Keratinocyte (primary cell): ENCODE results near the gene WDR7. TPM values are rescaled to one million over a fixed set of nuclear protein-coding genes. Genes with fewer than 3 reads are reported as not detected.

Experiments
- DNase-seq: peaks from one replicate; pipeline ENCODE4 v3.0.0-alpha.2; 2011; ENCODE audit warnings: low read depth, missing footprints, low spot score
- FAIRE-seq: peaks from 2 replicates; lab custom pipeline; 2011; peaks lifted over from hg19 to GRCh38; lab: Jason Lieb, UNC
- H2AFZ ChIP-seq: 2 replicates; pipeline ENCODE4 v1.6.0; 2012; ENCODE audit warnings: low read length, control low read depth, inconsistent platforms; ENCODE audit not compliant: control insufficient read depth
- H3K27ac ChIP-seq: 2 replicates; pipeline ENCODE4 v1.5.1; 2011; ENCODE audit warnings: low read length; ENCODE audit not compliant: control insufficient read depth, insufficient read depth
- H3K27me3 ChIP-seq: 3 replicates; pipeline ENCODE4 v1.6.0; 2011; ENCODE audit warnings: low read length; ENCODE audit not compliant: control insufficient read depth, insufficient read depth; ENCODE audit errors: extremely low read depth
- H3K36me3 ChIP-seq, 2 experiments: 2 replicates in 1 of 2; 3 replicates in 1 of 2; pipeline ENCODE4 v1.5.1; 2011; ENCODE audit warnings: low read length in 2 of 2, mild to moderate bottlenecking in 1 of 2; ENCODE audit not compliant: control insufficient read depth in 2 of 2, insufficient read depth in 2 of 2; ENCODE audit errors: extremely low read depth in 1 of 2
- H3K4me1 ChIP-seq: 3 replicates; pipeline ENCODE4 v1.5.1; 2011; ENCODE audit warnings: low read length; ENCODE audit not compliant: control insufficient read depth, insufficient read depth; ENCODE audit errors: extremely low read depth
- H3K4me2 ChIP-seq: 3 replicates; pipeline ENCODE4 v1.6.0; 2011; ENCODE audit warnings: low read depth, low read length; ENCODE audit not compliant: control insufficient read depth, insufficient read depth; ENCODE audit errors: extremely low read depth
- H3K4me3 ChIP-seq, 3 experiments: fragments of 200-600 bp in 1 of 3; sonication (generic) in 1 of 3; 2 replicates in 2 of 3; 3 replicates in 1 of 3; pipeline ENCODE4 v1.5.1; 2011 to 2016; ENCODE audit warnings: low read length in 3 of 3, mild to moderate bottlenecking in 3 of 3, control low read depth in 2 of 3, inconsistent platforms in 1 of 3, low read depth in 1 of 3, mixed read lengths in 1 of 3, mixed run types in 1 of 3, moderate library complexity in 1 of 3; ENCODE audit not compliant: control insufficient read depth in 2 of 3, insufficient read depth in 2 of 3; ENCODE audit errors: extremely low read depth in 1 of 3
- H3K79me2 ChIP-seq: 2 replicates; pipeline ENCODE4 v1.6.0; 2012; ENCODE audit warnings: low read length; ENCODE audit not compliant: control insufficient read depth, insufficient read depth
- H3K9ac ChIP-seq: 3 replicates; pipeline ENCODE4 v1.6.0; 2011; ENCODE audit warnings: low read length; ENCODE audit not compliant: control insufficient read depth, insufficient read depth; ENCODE audit errors: extremely low read depth
- H3K9me1 ChIP-seq: 3 replicates; pipeline ENCODE4 v1.6.0; 2011; ENCODE audit warnings: low read length; ENCODE audit not compliant: control insufficient read depth, insufficient read depth; ENCODE audit errors: extremely low read depth
- H3K9me3 ChIP-seq: 2 replicates; pipeline ENCODE4 v1.5.1; 2012; ENCODE audit warnings: low read depth, low read length; ENCODE audit not compliant: control insufficient read depth
- H4K20me1 ChIP-seq: 3 replicates; pipeline ENCODE4 v1.6.0; 2011; ENCODE audit warnings: low read length; ENCODE audit not compliant: control insufficient read depth, insufficient read depth; ENCODE audit errors: extremely low read depth
- EZH2 ChIP-seq: IDR thresholded peaks from one replicate; pipeline ENCODE4 v1.6.1; 2012; ENCODE audit warnings: inconsistent platforms, mild to moderate bottlenecking, low read length, moderate library complexity
- dilution Hi-C: fragments of 300-500 bp; cut with MboI; formaldehyde crosslinking; loops from one replicate; pipeline ENCODE4 v1.7.0; 2020; ENCODE audit warnings: low sequenced_read_pairs; ENCODE audit not compliant: extremely low pct_ligation_motif_present
- polyA plus RNA-seq, 5 experiments: library from polyadenylated mRNA; depleted of rRNA in 3 of 5; stranded (reverse) in 3 of 5; stranded (forward) in 1 of 5; unstranded in 1 of 5; fragments of >200 nt; gene quantifications; 1 replicate in 1 of 5; 2 replicates in 3 of 5; 3 replicates in 1 of 5; pipeline versions ENCODE4 v1.2.1 to v1.2.3, GENCODE V29; 2011 to 2012; ENCODE audit warnings: missing spikeins in 2 of 5, low read depth in 1 of 5, low replicate concordance in 1 of 5
- TF ChIP-seq, protein P1 (sequence below), 3 experiments: IDR thresholded peaks in 1 of 3; conservative IDR thresholded peaks in 1 of 3; optimal IDR thresholded peaks in 1 of 3; 2 replicates in 2 of 3; 3 replicates in 1 of 3; pipeline versions ENCODE3 to v1.5.1; 2011; ENCODE audit warnings: low read length in 3 of 3, mild to moderate bottlenecking in 3 of 3, moderate library complexity in 2 of 3, control low read depth in 1 of 3, inconsistent platforms in 1 of 3; ENCODE audit not compliant: insufficient read depth in 2 of 3; ENCODE audit errors: extremely low read depth in 1 of 3

WDR7 gene
- polyA plus RNA-seq, 1 donor (not counting 4 experiments of a cell fraction or from before 2014, with no cell fraction given) = 6.9 TPM

DNA sequence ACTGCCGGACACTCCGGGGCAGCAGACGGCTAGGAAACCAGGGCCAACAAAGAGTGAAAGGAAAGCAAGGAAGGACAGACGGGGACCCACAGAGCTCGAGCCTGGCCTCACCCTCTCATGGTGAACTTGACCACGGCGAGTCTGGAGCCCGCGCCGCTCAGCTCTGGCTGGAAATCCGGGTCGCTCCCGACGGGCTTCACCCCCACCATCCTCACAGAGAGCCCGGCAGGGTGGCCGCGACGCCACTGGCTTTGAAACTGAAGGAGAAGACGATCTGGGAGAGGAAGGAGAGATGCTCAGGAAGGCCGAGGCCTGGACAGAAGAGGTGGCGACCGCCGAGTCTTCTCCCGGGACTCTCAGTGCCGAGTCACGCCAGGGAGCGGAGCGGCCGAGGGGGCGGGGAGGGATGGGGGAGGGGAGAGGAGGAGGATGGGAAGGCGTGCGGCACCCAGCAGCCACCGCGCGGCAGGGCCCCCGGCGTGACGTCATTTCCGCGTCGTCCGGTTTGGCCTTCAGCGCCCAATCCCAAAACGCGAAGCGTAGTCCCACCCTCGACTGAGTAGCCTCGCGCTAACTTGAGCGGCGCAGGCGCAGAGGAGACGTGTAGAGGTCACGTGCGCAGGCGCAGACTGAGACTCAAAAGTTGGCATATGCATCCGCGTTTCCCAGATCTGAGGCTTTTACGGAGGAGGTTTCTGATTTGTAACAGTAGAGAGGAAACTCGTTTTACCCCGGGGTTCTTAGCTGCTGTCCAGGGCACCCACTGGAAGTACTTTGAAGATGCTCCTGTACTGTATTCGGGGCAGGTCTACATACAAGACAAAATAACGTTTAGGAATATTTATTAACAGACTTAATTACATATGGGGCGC lies 12.7 kb upstream of the WDR7 start, which contains the start of gene TXNL1:
Gene TXNL1 (minus strand): TSS at position 361 of the 872 bp plus-strand sequence. CDS start 152 bp downstream, at position 209.
- Histone ChIP-seq H3K9ac (peak within 1 kb of the TSS; percentile 99), H2AFZ (peak within 1 kb of the TSS; percentile 78), H4K20me1 (no peaks in the 10 kb centered on the region), H3K9me1 (no peaks in the 10 kb centered on the region), H3K36me3 (peaks cover 2 to 7% of the 10 kb centered on the region in 2 experiments), H3K27ac (peak within 1 kb of the TSS; percentile 96), H3K27me3 (no peaks in the 10 kb centered on the region), H3K4me3 (peak within 1 kb of the TSS; percentile 87 to 99 (median 89)), H3K4me1 (peaks cover 15% of the 10 kb centered on the region), H3K4me2 (peak within 1 kb of the TSS; percentile 95), H3K9me3 (no peaks in the 10 kb centered on the region), H3K79me2 (peaks cover 49% of the 10 kb centered on the region)
- TF ChIP-seq, protein P1, sequence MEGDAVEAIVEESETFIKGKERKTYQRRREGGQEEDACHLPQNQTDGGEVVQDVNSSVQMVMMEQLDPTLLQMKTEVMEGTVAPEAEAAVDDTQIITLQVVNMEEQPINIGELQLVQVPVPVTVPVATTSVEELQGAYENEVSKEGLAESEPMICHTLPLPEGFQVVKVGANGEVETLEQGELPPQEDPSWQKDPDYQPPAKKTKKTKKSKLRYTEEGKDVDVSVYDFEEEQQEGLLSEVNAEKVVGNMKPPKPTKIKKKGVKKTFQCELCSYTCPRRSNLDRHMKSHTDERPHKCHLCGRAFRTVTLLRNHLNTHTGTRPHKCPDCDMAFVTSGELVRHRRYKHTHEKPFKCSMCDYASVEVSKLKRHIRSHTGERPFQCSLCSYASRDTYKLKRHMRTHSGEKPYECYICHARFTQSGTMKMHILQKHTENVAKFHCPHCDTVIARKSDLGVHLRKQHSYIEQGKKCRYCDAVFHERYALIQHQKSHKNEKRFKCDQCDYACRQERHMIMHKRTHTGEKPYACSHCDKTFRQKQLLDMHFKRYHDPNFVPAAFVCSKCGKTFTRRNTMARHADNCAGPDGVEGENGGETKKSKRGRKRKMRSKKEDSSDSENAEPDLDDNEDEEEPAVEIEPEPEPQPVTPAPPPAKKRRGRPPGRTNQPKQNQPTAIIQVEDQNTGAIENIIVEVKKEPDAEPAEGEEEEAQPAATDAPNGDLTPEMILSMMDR (optimal IDR thresholded peaks at IDR 0.05 in 1 of 3, IDR thresholded peaks at IDR 0.05 in 1 of 3, conservative IDR thresholded peaks at IDR 0.05 in 1 of 3; ENCODE audit: extremely low read depth in 1 of 3, insufficient read depth in 2 of 3, low read length in 3 of 3) = no peak
- no peak for TF ChIP-seq EZH2
- FAIRE-seq (peak; percentile 82), DNase-seq (peak; percentile 95)
- dilution Hi-C loops = no loop called here

DNA sequence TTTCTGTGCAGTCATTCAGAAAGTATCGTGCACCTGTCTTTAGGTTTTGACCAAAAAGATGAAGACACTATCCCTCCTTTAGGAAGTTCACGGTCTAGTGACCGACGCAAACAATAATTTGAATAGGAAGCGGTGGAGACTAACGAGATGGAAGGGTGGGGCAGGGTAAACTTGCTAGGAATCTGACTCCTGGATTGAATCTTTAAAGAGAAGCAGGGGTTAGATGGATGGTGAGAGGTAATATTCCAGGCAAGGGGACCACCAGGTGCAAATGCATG lies 12.1 kb upstream of the WDR7 start:
- dilution Hi-C loops = no loop called here

More for the DNA sequence above, 12.1 kb upstream of the WDR7 start:
- H3K4me2 ChIP-seq = peak overlapping the region; percentile 88
- DNase-seq (no peak), FAIRE-seq (no peak)
- peak overlapping the region; percentile 80 for H3K9ac ChIP-seq
- H2AFZ ChIP-seq = peak overlapping the region; percentile 78
- H3K27ac ChIP-seq = peak overlapping the region; percentile 80
- H3K79me2 ChIP-seq = peaks cover 43% of the 10 kb centered on the region
- H3K9me3 ChIP-seq = no peaks in the 10 kb centered on the region
- H3K36me3 ChIP-seq = peaks cover 2 to 7% of the 10 kb centered on the region in 2 experiments
- no peaks in the 10 kb centered on the region for H3K9me1 ChIP-seq
- no peaks in the 10 kb centered on the region for H4K20me1 ChIP-seq
- peak overlapping the region; percentile 78 to 89 (median 87) for H3K4me3 ChIP-seq
- H3K27me3 ChIP-seq = no peaks in the 10 kb centered on the region
- peaks cover 15% of the 10 kb centered on the region for H3K4me1 ChIP-seq
- TF ChIP-seq, protein P1 (optimal IDR thresholded peaks at IDR 0.05 in 1 of 3, IDR thresholded peaks at IDR 0.05 in 1 of 3, conservative IDR thresholded peaks at IDR 0.05 in 1 of 3; ENCODE audit: extremely low read depth in 1 of 3, insufficient read depth in 2 of 3, low read length in 3 of 3) = no peak
- TF ChIP-seq EZH2 = no peak
